Fibroblast of skin of right quadriceps (primary cell): ENCODE data around the gene NFKBIE.
A peak's percentile ranks its signal among the peaks of the same experiment; 100 is the strongest.

ENCODE experiments used
- DNase-seq: peaks from one replicate; pipeline ENCODE4 v3.0.0-alpha.2; 2013

The NFKBIE gene

GRCh38 chr6:44257025-44257752 is 8.2 kb downstream of the NFKBIE start, which contains the start of gene SLC35B2:
TSS of gene SLC35B2 (minus strand) at chr6:44257528. CDS start at chr6:44257410, 118 bp downstream.
- DNase-seq: peak; percentile 61

DNA sequence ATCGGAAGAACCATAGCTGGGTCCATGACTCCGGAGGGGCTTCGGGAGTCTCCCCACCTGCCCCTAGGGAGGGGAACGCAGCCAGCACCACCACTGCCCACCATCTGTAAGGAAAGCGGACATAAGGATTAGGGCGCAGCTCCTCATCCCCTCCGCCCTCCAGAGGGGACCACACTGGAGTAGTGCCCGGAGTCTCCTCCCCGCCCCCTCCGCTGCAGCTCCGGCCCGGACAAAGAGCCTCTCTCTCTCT is 8.7 kb downstream of the NFKBIE start:
- no peak for DNase-seq

GRCh38 chr6:44255871-44256774 is 9.2 kb downstream of the NFKBIE start:
- no peak for DNase-seq

DNA sequence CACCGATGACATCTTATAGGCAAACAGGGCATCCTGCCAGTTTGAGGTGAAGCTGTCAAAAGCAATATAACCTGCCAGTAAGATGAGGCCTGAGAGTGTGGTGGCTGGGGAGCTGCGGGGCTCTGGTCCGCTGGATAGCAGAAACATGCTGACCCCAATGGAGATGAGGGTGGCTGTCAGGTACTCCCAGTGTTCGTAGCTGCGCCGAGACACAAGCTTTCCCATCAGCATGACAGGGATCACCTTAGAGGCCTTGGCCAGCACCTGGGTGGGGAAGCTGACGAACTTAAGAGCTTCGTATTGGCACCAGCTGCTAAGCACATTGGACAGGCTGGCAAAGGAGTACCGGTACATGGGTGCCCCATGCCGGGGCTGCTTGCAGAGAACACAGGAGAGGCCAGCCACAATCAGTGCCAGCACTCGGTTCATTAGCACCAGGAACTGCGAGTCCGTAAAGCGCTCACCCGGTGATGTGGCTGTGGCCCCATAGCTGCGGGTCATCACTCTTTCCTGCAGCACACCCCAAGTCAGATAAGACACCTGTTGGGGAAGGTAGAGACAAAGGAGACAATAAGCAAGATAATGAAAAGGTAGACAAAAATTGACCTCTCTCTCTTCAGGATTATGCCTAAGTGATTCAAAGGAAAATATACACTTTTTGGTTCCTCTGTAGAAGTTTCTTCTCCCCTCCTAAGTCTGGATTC is 10.1 kb downstream of the NFKBIE start:
- DNase-seq: peak; percentile 23

GRCh38 chr6:44254191-44255104 is 10.9 kb downstream of the NFKBIE start:
- DNase-seq: no peak

DNA sequence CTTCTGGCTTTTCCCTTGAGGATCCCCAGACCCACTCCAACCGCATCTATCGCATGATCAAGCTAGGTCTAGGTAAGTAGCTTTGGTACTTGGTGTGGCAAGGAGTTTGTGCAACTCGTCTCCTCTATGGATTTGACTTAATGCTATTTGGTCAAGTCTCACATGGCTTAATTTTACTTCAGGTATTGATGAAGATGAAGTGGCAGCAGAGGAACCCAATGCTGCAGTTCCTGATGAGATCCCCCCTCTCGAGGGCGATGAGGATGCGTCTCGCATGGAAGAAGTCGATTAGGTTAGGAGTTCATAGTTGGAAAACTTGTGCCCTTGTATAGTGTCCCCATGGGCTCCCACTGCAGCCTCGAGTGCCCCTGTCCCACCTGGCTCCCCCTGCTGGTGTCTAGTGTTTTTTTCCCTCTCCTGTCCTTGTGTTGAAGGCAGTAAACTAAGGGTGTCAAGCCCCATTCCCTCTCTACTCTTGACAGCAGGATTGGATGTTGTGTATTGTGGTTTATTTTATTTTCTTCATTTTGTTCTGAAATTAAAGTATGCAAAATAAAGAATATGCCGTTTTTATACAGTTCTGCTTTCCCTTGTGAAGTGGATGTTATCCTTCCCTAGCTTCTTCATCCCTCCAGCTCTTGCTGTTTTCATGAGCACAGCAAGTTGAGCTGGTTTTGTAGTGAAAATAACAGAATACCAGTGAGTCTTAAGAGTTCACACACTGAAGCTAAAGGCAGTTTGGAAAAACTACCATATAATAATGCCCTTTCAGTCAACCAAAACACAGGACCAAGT is 11.8 kb downstream of the NFKBIE start:
- peak; percentile 28 for DNase-seq

DNA sequence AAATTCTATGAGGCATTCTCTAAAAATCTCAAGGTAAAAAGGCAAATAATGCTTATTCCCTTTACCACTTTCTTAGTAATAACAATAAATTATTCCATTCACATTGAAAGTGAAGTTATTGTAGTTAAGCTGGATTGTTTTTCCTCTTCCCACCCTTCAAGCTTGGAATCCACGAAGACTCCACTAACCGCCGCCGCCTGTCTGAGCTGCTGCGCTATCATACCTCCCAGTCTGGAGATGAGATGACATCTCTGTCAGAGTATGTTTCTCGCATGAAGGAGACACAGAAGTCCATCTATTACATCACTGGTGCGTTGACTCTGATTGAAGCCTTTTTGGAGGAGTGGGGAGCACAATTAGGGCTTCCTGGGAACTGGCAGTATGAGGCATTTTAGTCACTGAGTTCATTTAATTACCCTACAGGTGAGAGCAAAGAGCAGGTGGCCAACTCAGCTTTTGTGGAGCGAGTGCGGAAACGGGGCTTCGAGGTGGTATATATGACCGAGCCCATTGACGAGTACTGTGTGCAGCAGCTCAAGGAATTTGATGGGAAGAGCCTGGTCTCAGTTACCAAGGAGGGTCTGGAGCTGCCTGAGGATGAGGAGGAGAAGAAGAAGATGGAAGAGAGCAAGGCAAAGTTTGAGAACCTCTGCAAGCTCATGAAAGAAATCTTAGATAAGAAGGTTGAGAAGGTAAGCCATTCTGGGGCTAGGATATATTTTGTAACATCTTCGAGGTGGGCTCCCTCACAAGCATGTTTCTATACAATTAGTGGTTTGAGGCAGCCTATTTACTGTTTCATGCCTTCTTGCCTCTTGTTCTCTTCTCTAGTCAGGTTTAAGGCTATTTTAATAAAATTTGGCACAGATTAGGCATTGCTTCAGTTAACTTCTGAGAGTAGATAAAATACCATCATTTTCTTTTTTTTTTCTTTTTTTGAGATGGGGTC is 13.5 kb downstream of the NFKBIE start:
- no peak for DNase-seq

DNA sequence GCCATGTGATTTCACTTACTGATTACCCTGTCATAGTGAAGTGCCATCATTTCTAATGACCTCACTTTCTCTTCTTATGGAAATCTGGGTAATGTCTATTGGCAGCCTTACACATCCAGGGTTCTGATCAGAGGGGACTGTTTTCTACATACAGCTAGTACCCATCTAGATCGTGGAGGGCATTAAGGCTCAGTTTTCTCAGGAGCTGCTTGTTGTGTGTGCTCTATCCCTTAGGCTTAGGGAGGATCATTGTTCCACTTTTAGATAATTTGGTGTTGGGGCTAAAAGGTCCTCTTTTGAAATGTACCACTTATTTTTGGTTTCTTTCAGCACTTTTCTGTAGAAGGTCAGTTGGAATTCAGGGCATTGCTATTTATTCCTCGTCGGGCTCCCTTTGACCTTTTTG is 14.6 kb downstream of the NFKBIE start:
- no peak for DNase-seq

- DNase-seq: no peak
Measured at GRCh38 chr6:44250067-44250717, 15.2 kb downstream of the NFKBIE start.

DNA sequence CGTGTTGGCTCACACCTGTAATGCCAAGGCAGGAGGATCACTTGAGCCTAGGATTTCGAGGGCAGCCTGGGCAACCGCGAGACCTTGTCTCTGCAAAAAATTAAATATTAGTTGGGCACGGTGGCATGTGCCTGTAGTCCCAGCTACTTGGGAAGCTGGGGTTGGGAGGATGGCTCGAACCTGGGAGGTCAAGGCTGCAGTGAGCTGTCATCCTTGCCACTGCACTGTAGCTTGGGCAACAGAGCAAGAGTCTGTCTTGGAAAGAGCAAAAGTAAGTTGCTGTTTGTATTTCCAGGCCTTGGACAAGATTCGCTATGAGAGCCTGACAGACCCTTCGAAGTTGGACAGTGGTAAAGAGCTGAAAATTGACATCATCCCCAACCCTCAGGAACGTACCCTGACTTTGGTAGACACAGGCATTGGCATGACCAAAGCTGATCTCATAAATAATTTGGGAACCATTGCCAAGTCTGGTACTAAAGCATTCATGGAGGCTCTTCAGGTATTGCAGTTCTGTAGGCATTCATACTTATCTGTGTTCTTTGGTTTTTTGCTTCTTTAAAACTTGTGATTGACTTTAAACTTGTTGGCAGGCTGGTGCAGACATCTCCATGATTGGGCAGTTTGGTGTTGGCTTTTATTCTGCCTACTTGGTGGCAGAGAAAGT is 16.1 kb downstream of the NFKBIE start:
- DNase-seq: no peak

DNA sequence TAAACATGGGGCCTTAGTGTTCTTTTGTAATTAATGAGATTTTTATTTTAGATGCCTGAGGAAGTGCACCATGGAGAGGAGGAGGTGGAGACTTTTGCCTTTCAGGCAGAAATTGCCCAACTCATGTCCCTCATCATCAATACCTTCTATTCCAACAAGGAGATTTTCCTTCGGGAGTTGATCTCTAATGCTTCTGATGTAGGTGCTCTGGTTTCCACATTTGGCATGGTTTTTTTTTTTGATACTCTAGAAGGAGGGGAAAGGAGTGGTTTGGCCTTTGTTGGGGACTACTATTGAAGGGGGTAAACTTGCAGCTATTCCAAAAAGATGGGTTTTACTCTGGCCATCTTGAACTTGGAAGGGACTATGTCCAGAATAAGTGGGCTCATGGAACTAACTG is 16.8 kb downstream of the NFKBIE start:
- DNase-seq: no peak

DNA sequence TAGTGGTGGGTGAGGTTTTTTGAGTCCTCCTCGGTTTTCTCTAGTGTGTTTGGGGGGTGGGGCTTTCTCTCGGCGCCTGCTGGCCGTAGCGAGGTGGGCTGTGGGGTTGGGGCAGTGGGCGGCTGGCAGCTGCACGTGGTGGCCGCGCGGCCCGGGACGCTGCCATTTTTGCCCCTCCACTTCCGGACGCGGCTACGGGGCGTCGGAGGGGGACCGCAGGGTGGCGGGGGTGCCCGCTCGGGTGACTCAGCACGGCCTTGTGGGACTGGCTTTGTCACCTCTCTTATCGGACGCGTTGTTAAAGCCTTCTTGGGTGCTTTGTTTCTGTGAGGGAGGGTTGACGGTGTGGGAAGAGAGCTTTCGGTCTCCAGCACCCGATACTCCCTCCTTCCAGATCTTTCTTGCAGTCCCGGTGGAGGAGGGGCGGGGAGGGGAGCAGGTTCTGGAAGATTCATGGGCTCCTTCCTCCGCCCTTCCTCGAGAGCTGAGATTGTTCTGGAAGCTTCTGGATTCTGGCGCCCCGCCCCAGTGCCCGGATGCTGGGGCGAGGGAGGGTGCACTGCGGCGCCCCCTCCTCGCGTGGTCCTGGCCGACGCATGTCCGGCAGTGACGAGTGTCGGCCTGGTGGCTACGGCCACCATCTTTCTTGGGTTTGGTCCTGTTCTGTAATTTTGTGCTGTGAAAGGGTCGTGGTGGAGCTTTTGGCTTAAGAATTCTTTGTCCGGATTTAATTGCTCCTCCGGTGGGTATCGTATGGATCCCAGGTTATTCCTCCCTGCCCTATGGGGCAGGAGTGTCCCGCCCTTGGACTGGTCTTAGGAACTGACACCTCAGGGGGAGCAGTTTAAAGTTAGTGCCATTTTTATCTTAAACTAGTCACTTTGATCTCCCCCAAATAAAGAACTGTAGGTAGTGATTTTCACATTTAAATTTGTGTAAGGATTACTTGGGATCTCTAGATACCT is 17.7 kb downstream of the NFKBIE start:
- DNase-seq: peak; percentile 54

DNA sequence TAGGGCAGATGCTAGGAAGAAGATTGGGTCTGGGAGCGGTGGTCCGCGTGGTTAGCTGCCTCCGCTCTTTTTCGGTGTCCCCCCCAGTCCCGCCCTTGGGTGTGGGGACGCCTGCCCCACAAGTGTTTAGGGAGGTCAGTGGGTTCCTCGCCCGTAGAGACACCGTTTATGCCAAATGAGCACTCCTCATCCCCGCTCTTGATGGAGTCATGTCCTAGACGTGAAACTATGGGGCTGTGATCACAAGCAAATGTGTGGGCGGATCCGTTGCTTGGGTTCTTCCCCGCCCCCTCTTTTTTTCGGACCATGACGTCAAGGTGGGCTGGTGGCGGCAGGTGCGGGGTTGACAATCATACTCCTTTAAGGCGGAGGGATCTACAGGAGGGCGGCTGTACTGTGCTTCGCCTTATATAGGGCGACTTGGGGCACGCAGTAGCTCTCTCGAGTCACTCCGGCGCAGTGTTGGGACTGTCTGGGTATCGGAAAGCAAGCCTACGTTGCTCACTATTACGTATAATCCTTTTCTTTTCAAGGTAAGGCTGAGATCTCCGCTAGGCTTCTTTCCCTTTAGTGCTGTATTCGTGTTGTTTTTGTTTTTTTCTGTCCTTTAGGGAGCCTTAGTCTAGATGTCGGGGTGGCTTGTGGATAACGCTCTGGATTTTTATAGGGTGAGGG is 18.6 kb downstream of the NFKBIE start, which contains the start of gene HSP90AB1:
Gene HSP90AB1, plus strand, starts transcription at position 439 of the 675 bp plus-strand sequence. CDS start 1,529 bp downstream, outside the sequence.
- peak; percentile 98 for DNase-seq

DNA sequence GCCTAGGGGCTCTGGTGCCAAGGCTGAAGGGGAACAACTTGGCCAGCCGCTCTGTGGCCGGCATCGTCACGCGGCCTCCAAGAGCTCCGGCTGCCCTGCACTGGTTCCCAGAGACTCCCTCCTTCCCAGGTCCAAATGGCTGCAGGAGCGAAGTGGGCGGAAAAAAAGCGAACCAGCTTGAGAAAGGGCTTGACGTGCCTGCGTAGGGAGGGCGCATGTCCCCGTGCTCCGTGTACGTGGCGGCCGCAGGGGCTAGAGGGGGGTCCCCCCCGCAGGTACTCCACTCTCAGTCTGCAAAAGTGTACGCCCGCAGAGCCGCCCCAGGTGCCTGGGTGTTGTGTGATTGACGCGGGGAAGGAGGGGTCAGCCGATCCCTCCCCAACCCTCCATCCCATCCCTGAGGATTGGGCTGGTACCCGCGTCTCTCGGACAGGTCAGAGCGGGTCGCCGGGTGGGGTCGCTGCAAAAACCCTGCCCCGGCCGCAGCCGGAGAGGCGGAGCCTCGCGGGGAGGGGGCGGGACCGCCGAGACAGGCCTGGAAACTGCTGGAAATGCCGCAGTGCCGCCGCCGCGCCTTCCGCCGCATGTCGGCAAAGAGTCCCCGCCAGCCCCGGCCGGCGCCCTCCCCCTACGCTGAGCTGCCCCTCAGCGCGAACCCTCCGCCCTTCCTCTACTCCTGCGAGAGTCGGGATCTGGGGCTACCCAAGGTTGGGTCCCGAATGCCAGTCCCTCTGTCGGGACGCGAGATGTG is 19.3 kb downstream of the NFKBIE start:
- DNase-seq: peak; percentile 81

DNA sequence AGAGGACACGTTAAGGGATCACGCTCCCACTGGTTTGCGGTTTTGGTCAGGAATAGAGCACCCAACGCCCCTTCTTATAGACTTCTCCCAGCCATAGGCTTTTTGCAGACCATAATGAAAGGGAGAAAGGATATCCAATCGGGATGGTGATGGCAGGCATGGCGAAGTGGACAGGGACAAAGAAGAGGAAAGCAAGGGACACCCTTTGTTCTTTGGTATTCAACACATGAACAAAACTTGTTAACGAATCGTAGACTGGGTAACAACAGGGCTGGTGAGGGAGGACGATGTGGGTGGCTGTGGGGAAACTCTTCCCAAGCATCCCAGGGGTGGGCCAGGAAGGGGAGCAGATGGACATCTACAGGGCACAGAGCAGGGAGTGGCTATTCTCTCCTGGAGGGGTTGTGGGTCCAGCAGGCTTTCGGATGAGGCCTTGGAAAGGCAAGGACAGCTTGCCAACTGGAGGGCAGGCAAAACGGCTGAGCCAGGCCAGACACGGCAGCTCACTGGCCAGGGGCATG is 19.9 kb downstream of the NFKBIE start:
- DNase-seq: no peak

DNA sequence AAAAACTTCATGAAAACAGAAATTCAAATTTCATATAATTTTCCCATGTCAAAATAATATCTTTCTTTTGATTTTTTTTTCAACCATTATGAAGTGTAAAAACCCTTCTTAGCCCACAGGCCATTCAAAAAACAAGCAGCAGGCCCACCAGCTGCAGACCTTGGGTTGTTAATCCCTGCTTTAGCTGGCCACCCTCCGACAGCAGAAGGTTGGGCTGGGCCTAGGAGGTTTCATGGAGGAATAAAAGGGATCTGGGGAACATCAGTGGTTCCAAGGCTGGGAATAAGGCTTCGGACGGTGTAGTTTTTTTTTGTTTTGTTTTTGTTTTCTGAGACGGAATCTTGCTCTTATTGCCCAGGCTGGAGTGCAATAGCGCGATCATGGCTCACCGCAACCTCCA is 22.0 kb downstream of the NFKBIE start:
- no peak for DNase-seq
